SK-N-SH (cell line): ENCODE measurements around the gene NPIPA3. TPM values are rescaled to one million over a fixed set of nuclear protein-coding genes. Genes with fewer than 3 reads are reported as not detected.

ENCODE experiments used
- CTCF ChIA-PET: fragments of 300-600, 350-600 bp; formaldehyde crosslinking; extraction: SDS; loops from one replicate; lab custom pipeline; 2021; lab: Yijun Ruan, JAX
- POLR2A ChIA-PET: fragments of 350-600 bp; sonication (Branson Sonifier 250); formaldehyde crosslinking; extraction: SDS; loops from one replicate; lab custom pipeline; 2020; ENCODE audit warnings: antibody characterized with exemption, inconsistent platforms; lab: Yijun Ruan, JAX
- DNase-seq: peaks from one replicate; pipeline ENCODE4 v3.0.0; 2012
- H2AFZ ChIP-seq: fragments of 200-600 bp; sonication (generic); 2 replicates; pipeline ENCODE4 v1.8.1; 2016; ENCODE audit warnings: antibody characterized with exemption, mild to moderate bottlenecking, low read depth
- H3F3A ChIP-seq: fragments of 200-600 bp; sonication (generic); replicated peaks from 2 replicates; pipeline ENCODE3; 2016; ENCODE audit warnings: antibody characterized with exemption, mild to moderate bottlenecking; ENCODE audit not compliant: insufficient read depth
- H3K27ac ChIP-seq, 2 experiments: fragments of 200-500 bp in 1 of 2; fragments of 200-600 bp in 1 of 2; sonication (Bioruptor generic) in 1 of 2; sonication (generic), shearing (Covaris generic) in 1 of 2; 2 replicates each; pipeline versions ENCODE4 v1.5.1 to v1.6.1; 2014 to 2016; ENCODE audit warnings: low read depth in 2 of 2, inconsistent platforms in 1 of 2, low read length in 1 of 2, mild to moderate bottlenecking in 1 of 2, mixed read lengths in 1 of 2
- H3K27me3 ChIP-seq: fragments of 200-600 bp; sonication (generic), shearing (Covaris generic); 2 replicates; pipeline ENCODE4 v1.6.1; 2016; ENCODE audit warnings: mixed run types; ENCODE audit not compliant: insufficient read depth
- H3K36me3 ChIP-seq, 2 experiments: fragments of 200-500 bp in 1 of 2; fragments of 200-600 bp in 1 of 2; sonication (Bioruptor generic) in 1 of 2; sonication (generic) in 1 of 2; replicated peaks in 1 of 2; 2 replicates each; pipeline versions ENCODE3 to v1.5.1; 2014 to 2016; ENCODE audit warnings: low read length in 1 of 2, mild to moderate bottlenecking in 1 of 2; ENCODE audit not compliant: insufficient read depth in 2 of 2, control insufficient read depth in 1 of 2
- H3K4me1 ChIP-seq, 2 experiments: fragments of 200-500 bp in 1 of 2; fragments of 200-600 bp in 1 of 2; sonication (Bioruptor generic) in 1 of 2; sonication (generic), shearing (Covaris generic) in 1 of 2; 2 replicates each; pipeline versions ENCODE4 v1.5.1 to v1.6.1; 2014 to 2016; ENCODE audit warnings: low read depth in 1 of 2, low read length in 1 of 2, mixed run types in 1 of 2; ENCODE audit not compliant: insufficient read depth in 2 of 2, control insufficient read depth in 1 of 2
- H3K4me2 ChIP-seq: fragments of 200-600 bp; sonication (generic), shearing (Covaris generic); 2 replicates; pipeline ENCODE4 v1.6.1; 2017; ENCODE audit warnings: mixed run types
- H3K4me3 ChIP-seq, 2 experiments: fragments of 200-500 bp in 1 of 2; fragments of 200-600 bp in 1 of 2; sonication (Bioruptor generic) in 1 of 2; sonication (generic), shearing (Covaris generic) in 1 of 2; 2 replicates each; pipeline versions ENCODE4 v1.5.1 to v1.8.1; 2014 to 2016; ENCODE audit warnings: low read depth in 2 of 2, inconsistent platforms in 1 of 2, low read length in 1 of 2, mild to moderate bottlenecking in 1 of 2, mixed read lengths in 1 of 2, moderate library complexity in 1 of 2
- H3K79me2 ChIP-seq: fragments of 200-600 bp; sonication (generic); 2 replicates; pipeline ENCODE4 v1.8.1; 2017; ENCODE audit warnings: mild to moderate bottlenecking; ENCODE audit not compliant: insufficient read depth
- H3K9ac ChIP-seq: fragments of 200-600 bp; sonication (generic); 2 replicates; pipeline ENCODE4 v1.6.1; 2017; ENCODE audit warnings: mixed run types
- H3K9me2 ChIP-seq: fragments of 200-600 bp; sonication (generic); 2 replicates; pipeline ENCODE4 v1.6.1; 2017; ENCODE audit warnings: mixed run types
- H3K9me3 ChIP-seq: fragments of 200-600 bp; sonication (generic); 2 replicates; pipeline ENCODE4 v1.6.1; 2017; ENCODE audit warnings: mixed run types, mild to moderate bottlenecking, moderate library complexity
- H4K20me1 ChIP-seq: fragments of 200-600 bp; sonication (generic); 2 replicates; pipeline ENCODE4 v1.6.1; 2017; ENCODE audit warnings: mild to moderate bottlenecking, mixed run types; ENCODE audit not compliant: insufficient read depth
- CHD2 ChIP-seq: fragments of 150-350 bp; IDR thresholded peaks from 2 replicates; pipeline ENCODE4 v1.6.1; 2018; ENCODE audit warnings: low read length; ENCODE audit not compliant: partially characterized antibody
- ELF1 ChIP-seq: IDR thresholded peaks from 2 replicates; pipeline ENCODE4 v1.4.0; 2012
- EP300 ChIP-seq, 2 experiments: IDR thresholded peaks; 2 replicates each; pipeline versions ENCODE4 v1.4.0 to v1.6.1; 2012; ENCODE audit warnings: borderline replicate concordance in 1 of 2, low read depth in 1 of 2, low read length in 1 of 2
- EZH2phosphoT487 ChIP-seq: fragments of 200-600 bp; sonication (generic); IDR thresholded peaks from 2 replicates; pipeline ENCODE4 v1.6.1; 2017; ENCODE audit warnings: low read depth, mixed run types, mild to moderate bottlenecking, antibody characterized with exemption, moderate library complexity, borderline replicate concordance
- FOXJ3 ChIP-seq: sonication (generic); formaldehyde crosslinking; IDR thresholded peaks from 2 replicates; pipeline ENCODE4 v1.5.1; 2020; ENCODE audit warnings: mild to moderate bottlenecking, missing genetic modification reagents
- FOXM1 ChIP-seq: IDR thresholded peaks from 2 replicates; pipeline ENCODE4 v1.4.0; 2012; ENCODE audit warnings: low read depth, mild to moderate bottlenecking
- MEF2A ChIP-seq: IDR thresholded peaks from 2 replicates; pipeline ENCODE4 v1.4.0; 2012; ENCODE audit warnings: low read depth, borderline replicate concordance
- MXI1 ChIP-seq: IDR thresholded peaks from 2 replicates; pipeline ENCODE4 v1.6.1; 2012; ENCODE audit warnings: mild to moderate bottlenecking, low read depth, low read length, improper control_type of control experiment
- NFIC ChIP-seq: IDR thresholded peaks from 2 replicates; pipeline ENCODE4 v1.4.0; 2012; ENCODE audit warnings: borderline replicate concordance
- POLR2AphosphoS5 ChIP-seq: IDR thresholded peaks from 2 replicates; pipeline ENCODE4 v1.6.1; 2012; ENCODE audit warnings: low read depth, low read length
- RAD21 ChIP-seq: IDR thresholded peaks from 2 replicates; pipeline ENCODE4 v1.6.1; 2012; ENCODE audit warnings: mild to moderate bottlenecking, low read length
- SMC3 ChIP-seq: IDR thresholded peaks from 2 replicates; pipeline ENCODE4 v1.6.1; 2012; ENCODE audit warnings: low read depth, low read length, improper control_type of control experiment
- TCF12 ChIP-seq: IDR thresholded peaks from 2 replicates; pipeline ENCODE4 v1.4.0; 2012
- TEAD4 ChIP-seq: IDR thresholded peaks from 2 replicates; pipeline ENCODE4 v1.4.0; 2012; ENCODE audit warnings: mild to moderate bottlenecking, borderline replicate concordance; ENCODE audit not compliant: insufficient read depth
- YY1 ChIP-seq: IDR thresholded peaks from 2 replicates; pipeline ENCODE4 v1.4.0; 2012; ENCODE audit warnings: low read depth, mild to moderate bottlenecking
- WGBS: methylation state at CpG from one replicate; pipeline ENCODE4 v1.1.6; 2017; ENCODE audit warnings: low lambda C conversion rate; 5-methylcytosine and 5-hydroxymethylcytosine counted together
- polyA plus RNA-seq, 3 experiments: library from polyadenylated mRNA; depleted of rRNA; stranded (reverse); fragments of >200 nt; gene quantifications; 2 replicates each; pipeline ENCODE4 v1.2.3, GENCODE V29; 2012
- TF ChIP-seq, protein P1 (sequence below): IDR thresholded peaks from 2 replicates; pipeline ENCODE4 v1.4.0; 2012; ENCODE audit warnings: low read depth
- TF ChIP-seq, protein P2 (sequence below): fragments of 150-350 bp; IDR thresholded peaks from 2 replicates; pipeline ENCODE4 v1.6.1; 2017; ENCODE audit warnings: antibody characterized with exemption, low read length, low read depth, borderline replicate concordance
- TF ChIP-seq, protein P3 (sequence below): IDR thresholded peaks from 2 replicates; pipeline ENCODE4 v1.4.0; 2012; ENCODE audit warnings: low read depth, borderline replicate concordance
- TF ChIP-seq, protein P4 (sequence below): fragments of 200-600 bp; sonication (generic); IDR thresholded peaks from 2 replicates; pipeline ENCODE4 v1.6.1; 2017; ENCODE audit warnings: antibody characterized with exemption, mild to moderate bottlenecking, moderate library complexity

Gene NPIPA3
- polyA plus RNA-seq, 1 of the 3 experiments (the other 2 are of a cell fraction), result 0.92 TPM

DNA sequence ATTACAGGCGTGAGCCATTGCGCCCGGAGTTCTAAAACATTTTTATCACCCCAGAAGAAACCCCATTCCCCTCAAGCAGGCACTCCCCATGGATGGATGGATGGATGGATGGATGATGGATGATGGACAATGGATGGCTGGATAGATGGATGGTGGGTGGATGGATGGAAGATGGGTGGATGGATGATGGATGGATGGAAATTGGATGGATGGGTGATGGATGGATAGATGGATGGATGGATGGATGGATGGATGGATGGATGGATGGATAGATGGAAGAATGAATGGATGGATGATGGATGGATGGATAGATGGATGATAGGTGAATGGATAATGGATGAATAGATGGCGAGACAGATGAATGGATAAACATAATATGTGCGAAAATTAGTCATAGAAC is 25.6 kb upstream of the NPIPA3 start:
- H3K27ac ChIP-seq, result no peak overlapping the region
- ChIA-PET CTCF (no interaction called here), POLR2A (interaction anchor here (0.6 kb wide), 1 partner anchor 21 kb away, joined by 3 read pairs; no protein-coding TSS in a partner anchor)
- H3K27me3 ChIP-seq, result no peaks in the 10 kb centered on the region; the same call in 1 of the 2 replicates
- no peak overlapping the region for H2AFZ ChIP-seq
- no peaks in the 10 kb centered on the region for H3K9me3 ChIP-seq
- whole genome bisulfite sequencing, result 73% methylated on average over 5 of the region's 5 CpGs
- no peak overlapping the region for H3K4me2 ChIP-seq
- H4K20me1 ChIP-seq, result no peaks in the 10 kb centered on the region
- no peaks in the 10 kb centered on the region for H3F3A ChIP-seq
- H3K9me2 ChIP-seq, result no peaks in the 10 kb centered on the region
- H3K36me3 ChIP-seq, result no peaks in the 10 kb centered on the region
- TF ChIP-seq MXI1, result no peak
- no peak for TF ChIP-seq EP300 (IDR thresholded peaks at IDR 0.05; ENCODE audit: borderline replicate concordance in 1 of 2, low read depth in 1 of 2, low read length in 1 of 2)
- no peak for TF ChIP-seq ELF1
- no peak for TF ChIP-seq TEAD4
- TF ChIP-seq, protein P1, sequence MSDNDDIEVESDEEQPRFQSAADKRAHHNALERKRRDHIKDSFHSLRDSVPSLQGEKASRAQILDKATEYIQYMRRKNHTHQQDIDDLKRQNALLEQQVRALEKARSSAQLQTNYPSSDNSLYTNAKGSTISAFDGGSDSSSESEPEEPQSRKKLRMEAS, result no peak
- no peak for TF ChIP-seq RAD21
- TF ChIP-seq YY1, result no peak
- TF ChIP-seq FOXJ3 (CRISPR knock-in tag), result no peak
- no peak for TF ChIP-seq POLR2AphosphoS5
- TF ChIP-seq, protein P2, sequence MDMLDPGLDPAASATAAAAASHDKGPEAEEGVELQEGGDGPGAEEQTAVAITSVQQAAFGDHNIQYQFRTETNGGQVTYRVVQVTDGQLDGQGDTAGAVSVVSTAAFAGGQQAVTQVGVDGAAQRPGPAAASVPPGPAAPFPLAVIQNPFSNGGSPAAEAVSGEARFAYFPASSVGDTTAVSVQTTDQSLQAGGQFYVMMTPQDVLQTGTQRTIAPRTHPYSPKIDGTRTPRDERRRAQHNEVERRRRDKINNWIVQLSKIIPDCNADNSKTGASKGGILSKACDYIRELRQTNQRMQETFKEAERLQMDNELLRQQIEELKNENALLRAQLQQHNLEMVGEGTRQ, result no peak
- no peak for TF ChIP-seq TCF12
- no peak for TF ChIP-seq NFIC
- no peak for TF ChIP-seq CHD2
- TF ChIP-seq SMC3, result no peak
- TF ChIP-seq, protein P3, sequence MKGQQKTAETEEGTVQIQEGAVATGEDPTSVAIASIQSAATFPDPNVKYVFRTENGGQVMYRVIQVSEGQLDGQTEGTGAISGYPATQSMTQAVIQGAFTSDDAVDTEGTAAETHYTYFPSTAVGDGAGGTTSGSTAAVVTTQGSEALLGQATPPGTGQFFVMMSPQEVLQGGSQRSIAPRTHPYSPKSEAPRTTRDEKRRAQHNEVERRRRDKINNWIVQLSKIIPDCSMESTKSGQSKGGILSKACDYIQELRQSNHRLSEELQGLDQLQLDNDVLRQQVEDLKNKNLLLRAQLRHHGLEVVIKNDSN, result no peak
- TF ChIP-seq EZH2phosphoT487, result no peak
- TF ChIP-seq FOXM1, result no peak
- TF ChIP-seq MEF2A, result no peak
- TF ChIP-seq, protein P4, sequence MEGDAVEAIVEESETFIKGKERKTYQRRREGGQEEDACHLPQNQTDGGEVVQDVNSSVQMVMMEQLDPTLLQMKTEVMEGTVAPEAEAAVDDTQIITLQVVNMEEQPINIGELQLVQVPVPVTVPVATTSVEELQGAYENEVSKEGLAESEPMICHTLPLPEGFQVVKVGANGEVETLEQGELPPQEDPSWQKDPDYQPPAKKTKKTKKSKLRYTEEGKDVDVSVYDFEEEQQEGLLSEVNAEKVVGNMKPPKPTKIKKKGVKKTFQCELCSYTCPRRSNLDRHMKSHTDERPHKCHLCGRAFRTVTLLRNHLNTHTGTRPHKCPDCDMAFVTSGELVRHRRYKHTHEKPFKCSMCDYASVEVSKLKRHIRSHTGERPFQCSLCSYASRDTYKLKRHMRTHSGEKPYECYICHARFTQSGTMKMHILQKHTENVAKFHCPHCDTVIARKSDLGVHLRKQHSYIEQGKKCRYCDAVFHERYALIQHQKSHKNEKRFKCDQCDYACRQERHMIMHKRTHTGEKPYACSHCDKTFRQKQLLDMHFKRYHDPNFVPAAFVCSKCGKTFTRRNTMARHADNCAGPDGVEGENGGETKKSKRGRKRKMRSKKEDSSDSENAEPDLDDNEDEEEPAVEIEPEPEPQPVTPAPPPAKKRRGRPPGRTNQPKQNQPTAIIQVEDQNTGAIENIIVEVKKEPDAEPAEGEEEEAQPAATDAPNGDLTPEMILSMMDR, result no peak
- no peak overlapping the region for H3K4me3 ChIP-seq
- H3K4me1 ChIP-seq, result no peaks in the 10 kb centered on the region
- DNase-seq, result no peak
- no peak overlapping the region for H3K9ac ChIP-seq
- H3K79me2 ChIP-seq, result no peaks in the 10 kb centered on the region
